NCI-H2171 treated with DMSO at 0.1 percent for 48 hours (cell line): ENCODE data around the gene NEDD4.
"Not testable (repeated sequence)": the region's sequence is repeated elsewhere in the genome, so short reads cannot be mapped to it uniquely, and the experiment has no call there.

Experiments
- DNase-seq: peaks from one replicate; lab custom pipeline; 2025; lab: John Stamatoyannopoulos, UW

Gene NEDD4

DNA sequence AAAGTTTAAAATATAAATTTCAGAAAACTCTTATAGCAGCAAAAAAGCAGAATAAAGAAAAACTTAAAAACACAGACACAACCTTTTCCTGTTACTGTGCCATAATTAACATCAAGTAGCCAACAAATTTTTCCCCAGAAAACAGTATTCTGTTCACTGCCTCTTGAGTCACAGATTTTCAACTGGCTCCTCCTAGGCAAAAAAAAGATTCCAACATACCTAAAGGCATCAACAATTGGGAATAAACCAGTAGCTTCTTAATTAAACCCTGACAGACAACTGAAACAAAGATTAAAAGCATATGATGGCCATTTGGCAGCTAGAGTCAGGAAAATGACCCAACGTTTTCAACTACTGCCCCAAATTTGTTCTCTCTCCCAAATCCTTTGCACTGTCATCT is 10.9 kb upstream of the NEDD4 start:
- not testable (repeated sequence) for DNase-seq

DNA sequence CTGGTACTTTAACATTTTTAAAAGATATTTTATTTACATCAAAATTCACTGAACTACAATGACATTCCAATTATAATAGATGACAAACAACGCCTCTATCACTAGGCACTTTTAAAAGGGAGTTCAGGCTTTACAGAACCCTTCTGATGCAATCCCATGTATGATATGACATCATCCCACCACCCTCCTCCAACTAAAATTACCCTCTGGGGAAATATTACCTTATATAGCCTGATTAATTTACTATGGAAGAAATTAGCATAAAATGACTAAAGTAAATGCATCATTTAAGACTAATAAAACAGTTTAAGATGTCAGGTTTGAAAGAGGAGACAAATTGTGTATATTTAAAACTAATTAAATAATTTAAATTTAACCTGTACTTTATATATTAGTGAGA is 10.4 kb upstream of the NEDD4 start:
- DNase-seq, result not testable (repeated sequence)

GRCh38 chr15:56003277-56003676 is 9.9 kb upstream of the NEDD4 start:
- not testable (repeated sequence) for DNase-seq

DNA sequence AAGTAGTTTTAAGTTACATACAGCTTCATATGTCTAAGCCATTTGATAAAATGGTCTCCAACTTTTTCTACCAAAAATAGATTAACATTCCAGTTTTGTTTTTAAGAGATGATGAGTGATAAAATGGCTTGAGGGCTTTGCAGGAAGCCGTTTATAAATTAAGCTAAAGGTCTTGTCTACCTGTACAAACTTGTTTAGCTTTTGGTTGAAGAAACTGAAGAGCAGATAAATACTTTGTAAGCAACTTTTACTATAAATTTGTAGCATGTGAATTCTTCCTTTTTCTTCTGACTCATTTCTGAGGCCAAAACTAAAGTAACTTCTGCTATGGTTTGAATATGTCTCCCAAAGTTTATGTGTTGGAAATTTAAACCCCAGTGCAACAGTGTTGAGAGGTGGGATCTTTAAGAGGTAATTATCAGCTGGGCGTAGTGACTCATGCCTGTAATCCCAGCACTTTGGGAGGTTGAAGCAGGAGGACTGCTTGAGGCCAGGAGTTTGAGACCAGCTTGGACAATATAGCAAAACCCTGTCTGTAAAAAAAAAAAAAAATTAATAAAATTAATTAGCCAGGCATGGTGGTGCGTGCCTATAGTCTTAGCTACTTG is 8.2 kb upstream of the NEDD4 start:
- no peak for DNase-seq

DNA sequence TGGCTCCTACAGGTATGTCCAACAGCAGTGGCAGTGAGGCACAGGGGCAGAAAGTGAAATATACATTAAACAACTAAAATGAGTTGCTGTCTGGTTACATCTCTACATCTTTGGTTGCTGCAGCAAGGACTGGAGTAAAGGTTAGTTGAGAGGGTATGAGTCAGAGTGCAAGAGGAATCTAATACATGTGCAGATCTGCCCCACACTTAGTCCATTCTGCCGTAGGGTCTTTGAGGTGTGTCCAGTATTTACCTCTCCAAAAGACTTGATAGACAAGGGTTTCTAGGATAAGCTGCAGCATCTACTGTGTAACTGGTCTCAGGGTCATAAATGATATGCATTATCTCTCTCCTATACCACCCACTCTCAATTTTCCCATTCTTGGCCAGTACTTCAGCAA is 6.2 kb upstream of the NEDD4 start:
- no peak for DNase-seq

GRCh38 chr15:55998478-55998877 is 5.1 kb upstream of the NEDD4 start:
- no peak for DNase-seq

GRCh38 chr15:55993804-55994560 is 570 bp upstream of the NEDD4 start:
- peak; percentile 74 for DNase-seq

- DNase-seq, result no peak
Observed at GRCh38 chr15:55992769-55993110, 672 bp downstream of the NEDD4 start.

DNA sequence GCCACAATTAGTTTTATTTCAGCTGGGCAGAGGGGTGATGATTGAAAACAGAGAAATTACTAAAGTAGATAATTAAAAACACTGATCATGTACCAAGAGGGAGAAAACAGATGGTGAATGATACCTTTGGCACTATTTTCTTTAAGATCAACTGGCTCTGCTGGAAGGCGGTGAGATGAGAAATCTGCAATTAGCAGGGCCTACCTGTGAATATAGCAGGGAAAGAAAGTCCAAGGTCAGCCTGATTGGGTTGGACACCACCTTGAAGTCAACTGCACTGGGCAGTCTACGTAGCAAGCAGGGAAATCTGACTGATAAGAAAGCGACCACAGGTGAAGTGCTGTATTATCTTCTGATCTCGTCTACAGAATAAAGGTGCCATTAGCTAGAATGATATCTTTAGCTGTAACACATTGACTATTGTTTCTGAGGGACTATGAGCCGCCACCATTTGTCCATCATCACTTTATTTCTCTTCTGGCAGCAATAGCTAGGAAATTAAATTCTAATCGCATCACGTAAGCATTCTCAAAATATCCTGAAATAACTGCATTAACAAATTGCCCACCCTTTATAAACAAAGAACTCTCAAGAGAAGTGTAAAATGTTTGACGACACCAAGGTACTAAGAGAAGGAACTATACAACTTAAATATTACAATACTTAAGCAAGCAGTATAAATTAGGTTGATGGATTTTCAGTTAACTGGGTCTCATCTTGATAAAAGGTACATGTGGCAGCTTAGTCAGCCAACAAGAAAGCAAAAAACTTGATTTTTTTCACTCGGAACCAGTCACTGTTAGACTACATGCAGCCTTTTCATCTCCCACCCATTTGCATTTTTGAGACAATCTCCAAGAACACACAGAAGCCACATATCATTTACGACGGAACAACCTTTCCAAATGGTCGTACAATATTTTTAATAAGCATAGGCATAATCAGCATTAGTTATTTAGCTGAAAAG is 1.3 kb downstream of the NEDD4 start:
- DNase-seq, result no peak

- no peak for DNase-seq
Observed at GRCh38 chr15:55990998-55991397, 2.4 kb downstream of the NEDD4 start.

GRCh38 chr15:55990516-55990915 is 2.9 kb downstream of the NEDD4 start:
- no peak for DNase-seq

DNA sequence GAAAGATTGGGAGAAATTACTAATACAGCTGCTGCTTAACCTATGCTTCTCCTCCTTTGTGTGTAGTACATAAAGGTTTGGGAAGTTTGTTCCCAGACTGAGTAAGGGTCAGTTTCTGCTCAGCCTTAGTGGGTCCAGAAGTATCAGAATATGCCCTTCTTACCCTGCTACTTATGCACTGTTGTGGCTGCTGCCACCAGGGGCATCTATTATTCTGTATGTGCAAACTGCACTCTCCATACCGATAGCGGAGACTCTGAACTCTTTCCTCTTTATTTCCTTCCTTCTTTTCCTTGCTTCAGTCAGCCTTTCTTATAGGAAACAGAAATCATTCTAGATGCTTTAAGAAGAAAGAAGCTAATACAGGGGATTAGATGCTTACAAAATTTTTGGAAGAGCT is 4.0 kb downstream of the NEDD4 start:
- no peak for DNase-seq

- DNase-seq, result no peak
Observed at GRCh38 chr15:55981582-55982249, 11.7 kb downstream of the NEDD4 start.

- no peak for DNase-seq
Observed at GRCh38 chr15:55980511-55980910, 12.9 kb downstream of the NEDD4 start.

DNA sequence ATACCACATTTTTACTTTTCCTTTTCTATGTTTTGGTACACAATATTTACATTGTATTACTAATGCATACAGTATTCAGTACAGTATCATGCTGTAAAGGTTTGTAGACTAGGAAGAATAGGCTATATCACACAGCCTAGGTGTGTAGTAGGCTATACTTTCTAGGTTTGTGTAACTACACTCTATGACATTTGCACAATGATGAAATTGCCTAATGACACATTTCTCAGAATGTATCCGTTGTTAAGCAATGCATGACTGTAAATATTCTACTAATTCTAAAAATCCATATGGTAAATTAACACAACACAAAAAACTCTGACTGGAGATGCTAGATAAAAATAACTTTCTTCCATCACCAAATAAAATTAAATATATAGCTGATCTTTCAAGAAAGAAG is 16.2 kb downstream of the NEDD4 start:
- DNase-seq, result no peak

DNA sequence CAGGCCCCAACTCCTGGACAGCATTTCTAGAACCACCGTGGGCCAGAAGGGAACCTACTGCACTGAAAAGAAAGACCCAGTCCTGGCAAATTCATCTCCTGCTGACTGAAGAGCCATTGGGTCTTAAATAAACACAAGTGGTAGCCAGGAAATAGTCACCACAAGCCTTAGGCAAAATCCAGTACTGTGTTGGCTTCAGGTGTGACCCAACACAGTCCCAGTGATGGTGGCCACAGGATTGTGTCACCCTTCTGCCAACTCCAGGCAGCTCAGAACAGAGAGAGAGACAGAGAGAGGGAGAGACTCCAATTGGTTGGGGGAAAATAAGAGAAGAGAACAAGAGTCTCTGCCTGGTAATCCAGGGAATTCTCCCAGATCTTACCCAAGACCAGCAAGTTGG is 23.1 kb downstream of the NEDD4 start:
- DNase-seq, result no peak

DNA sequence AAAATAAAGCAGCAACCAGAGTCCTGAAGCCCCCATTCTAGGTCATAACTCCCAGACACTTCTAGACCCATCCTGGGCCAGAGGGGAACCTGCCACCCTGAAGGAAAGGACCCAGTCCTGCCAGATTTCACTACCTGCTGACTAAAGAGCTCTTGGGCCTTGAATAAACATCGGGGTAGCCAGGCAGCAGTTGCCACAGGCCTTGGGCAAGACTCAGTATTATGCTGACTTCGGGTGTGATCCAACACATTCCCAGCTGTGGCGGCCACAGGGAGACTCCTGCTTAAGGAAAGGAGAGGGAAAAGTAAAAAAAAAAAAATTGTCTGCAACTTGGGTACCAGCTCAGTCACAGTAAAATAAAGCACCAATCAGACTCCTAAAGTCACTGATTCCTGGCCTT is 23.8 kb downstream of the NEDD4 start:
- no peak for DNase-seq

GRCh38 chr15:55968923-55969322 is 24.5 kb downstream of the NEDD4 start:
- no peak for DNase-seq

GRCh38 chr15:55965091-55965490 is 28.3 kb downstream of the NEDD4 start:
- DNase-seq, result no peak

DNA sequence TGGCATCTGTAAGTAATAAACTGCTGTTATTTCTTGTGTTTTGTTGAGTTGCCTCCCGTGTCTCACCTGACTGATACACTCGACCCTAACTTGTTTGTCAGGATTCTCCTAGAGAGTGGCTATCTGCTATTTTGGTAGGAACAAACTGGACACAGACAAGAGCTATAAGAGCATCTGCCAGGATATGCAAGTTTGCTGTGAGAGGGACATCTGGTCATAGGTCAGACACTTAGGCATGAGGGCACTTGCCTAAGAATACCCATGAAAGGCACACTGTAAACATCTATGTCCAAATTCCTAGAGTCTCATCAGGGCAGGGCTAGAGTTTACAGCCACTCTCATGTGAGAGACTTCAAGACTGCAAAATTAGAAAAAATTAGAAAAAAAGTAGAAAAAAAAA is 32.5 kb downstream of the NEDD4 start:
- DNase-seq, result no peak

DNA sequence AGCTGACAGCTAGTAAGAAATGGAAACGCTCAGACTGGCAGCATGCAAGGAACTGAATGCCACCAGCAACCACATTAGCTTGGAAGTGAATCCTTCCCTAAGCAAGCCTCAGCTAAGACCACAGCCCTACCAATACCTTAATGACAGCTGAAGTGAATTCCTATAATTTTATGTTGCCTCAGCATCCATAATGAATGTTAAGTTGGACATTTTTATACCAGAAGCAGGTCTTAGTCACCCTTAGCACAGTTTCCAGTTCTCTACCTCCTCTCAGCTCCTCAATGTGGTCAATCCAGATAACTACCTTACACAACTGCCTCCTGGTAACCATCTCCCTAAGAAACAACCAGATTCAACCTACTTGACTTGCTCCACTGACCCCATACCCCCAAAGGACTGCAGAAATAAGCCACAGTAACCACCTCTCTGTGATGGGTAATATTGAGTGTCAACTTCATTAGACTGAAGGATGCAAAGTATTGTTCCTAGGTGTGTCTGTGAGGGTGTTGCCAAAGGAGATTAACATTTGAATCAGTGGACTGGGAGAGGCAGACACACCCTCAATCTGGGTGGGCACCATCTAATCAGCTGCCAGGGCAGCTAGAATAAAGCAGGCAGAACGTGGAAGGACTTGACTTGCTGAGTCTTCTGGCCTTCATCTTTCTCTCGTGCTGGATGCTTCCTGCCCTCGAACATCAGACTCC is 33.5 kb downstream of the NEDD4 start:
- no peak for DNase-seq

GRCh38 chr15:55958349-55958748 is 35.1 kb downstream of the NEDD4 start:
- DNase-seq, result no peak
